PFSK-1 (cell line): ENCODE results near the gene SRMS.

Source experiments
- FOXP2 ChIP-seq: optimal IDR thresholded peaks from 2 replicates; pipeline ENCODE3; 2011; ENCODE audit warnings: borderline replicate concordance, control low read depth, inconsistent platforms; ENCODE audit not compliant: insufficient read depth; ENCODE audit errors: extremely low read length, extremely low read depth
- POLR2AphosphoS5 ChIP-seq: IDR thresholded peaks from 2 replicates; pipeline ENCODE4 v1.6.1; 2012; ENCODE audit warnings: low read depth, mild to moderate bottlenecking, control low read depth, low read length, moderate library complexity
- REST ChIP-seq, 2 experiments: IDR thresholded peaks; 2 replicates each; pipeline versions ENCODE4 v1.6.1 to v1.8.0; 2011 to 2012; ENCODE audit warnings: low read depth in 2 of 2, low read length in 2 of 2, control low read depth in 1 of 2, inconsistent platforms in 1 of 2, mild to moderate bottlenecking in 1 of 2, moderate library complexity in 1 of 2; ENCODE audit not compliant: insufficient read depth in 1 of 2
- SIN3A ChIP-seq: IDR thresholded peaks from 2 replicates; pipeline ENCODE4 v1.6.1; 2012; ENCODE audit warnings: mild to moderate bottlenecking, low read length, moderate library complexity, borderline replicate concordance; ENCODE audit not compliant: insufficient read depth
- TAF1 ChIP-seq: IDR thresholded peaks from 2 replicates; pipeline ENCODE4 v1.6.1; 2012; ENCODE audit warnings: low read length, control low read depth, borderline replicate concordance; ENCODE audit not compliant: insufficient read depth

Gene SRMS

GRCh38 chr20:63527184-63527583, 20.4 kb downstream of the SRMS start:
- no peak for TF ChIP-seq POLR2AphosphoS5
- no peak for TF ChIP-seq SIN3A
- no peak for TF ChIP-seq REST (IDR thresholded peaks at IDR 0.05; ENCODE audit: insufficient read depth in 1 of 2, low read depth in 2 of 2, low read length in 2 of 2)
- no peak for TF ChIP-seq FOXP2

DNA sequence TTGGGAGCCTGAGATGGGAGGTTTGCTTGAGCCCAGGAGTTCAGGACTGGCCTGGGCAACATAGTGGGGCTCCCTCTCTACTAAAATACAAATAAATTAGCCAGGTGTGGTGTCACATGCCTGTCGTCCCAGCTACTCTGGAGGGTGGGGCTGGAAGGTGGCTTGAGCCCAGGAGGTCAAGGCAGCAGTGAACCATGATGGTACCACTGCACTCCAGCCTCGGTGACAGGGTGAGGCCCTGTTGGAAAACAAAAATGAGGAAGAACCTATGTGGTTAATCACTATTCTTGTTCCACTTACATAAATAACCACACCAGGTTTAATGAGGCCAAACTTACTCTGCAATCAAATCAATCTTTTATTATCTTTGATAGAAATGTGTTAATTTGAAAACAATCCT, 21.6 kb downstream of the SRMS start:
- TF ChIP-seq TAF1 (no peak), REST (IDR thresholded peaks at IDR 0.05; ENCODE audit: insufficient read depth in 1 of 2, low read depth in 2 of 2, low read length in 2 of 2) (no peak), SIN3A (no peak), POLR2AphosphoS5 (no peak), FOXP2 (no peak)

GRCh38 chr20:63525185-63525584, 22.4 kb downstream of the SRMS start:
- TF ChIP-seq TAF1, result no peak
- no peak for TF ChIP-seq FOXP2
- no peak; the same call in 1 of the 2 replicates for TF ChIP-seq POLR2AphosphoS5
- no peak for TF ChIP-seq SIN3A
- TF ChIP-seq REST (IDR thresholded peaks at IDR 0.05; ENCODE audit: insufficient read depth in 1 of 2, low read depth in 2 of 2, low read length in 2 of 2), result no peak

- TF ChIP-seq SIN3A (no peak), TAF1 (no peak), POLR2AphosphoS5 (no peak), FOXP2 (no peak)
These were observed 24.5 kb downstream of the SRMS start for GRCh38 chr20:63522981-63523611.

DNA sequence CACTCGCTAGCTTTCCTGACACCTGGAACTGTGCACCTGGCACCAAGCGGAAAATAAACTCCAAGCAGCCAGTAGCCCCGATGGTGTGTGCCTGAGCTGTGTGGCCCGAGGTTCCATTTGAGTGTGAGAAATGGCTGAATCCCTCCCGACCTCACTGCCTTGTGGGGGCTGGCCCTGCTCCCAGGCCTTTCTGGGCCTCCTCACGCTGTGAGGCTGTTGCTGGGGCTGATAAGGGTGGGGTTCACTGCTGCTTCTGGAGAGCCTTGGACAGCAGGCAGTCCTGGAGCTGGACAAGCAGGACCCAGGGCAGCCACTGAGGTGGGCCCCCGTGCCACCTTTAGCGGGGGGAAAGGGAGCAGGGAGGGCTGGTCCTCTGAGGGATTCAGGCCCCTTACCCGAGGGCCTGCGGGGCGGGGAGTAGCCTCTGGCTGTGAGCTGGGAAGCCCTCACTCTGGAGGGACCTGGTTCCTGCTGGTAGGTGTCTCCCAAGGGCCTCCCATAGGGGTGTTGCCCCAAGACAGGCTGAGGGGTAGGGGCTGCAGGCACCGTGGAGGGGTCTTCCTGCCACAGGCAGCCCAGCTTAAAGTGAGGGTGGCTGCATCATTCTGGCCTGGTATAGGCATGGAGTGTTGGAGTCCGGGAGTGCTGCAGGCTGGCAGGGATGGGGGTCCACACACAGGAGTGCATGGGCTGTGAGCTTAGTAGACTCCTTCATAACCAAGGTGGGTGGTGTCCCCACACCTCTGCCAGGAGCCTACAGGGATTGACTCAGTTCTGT, 25.3 kb downstream of the SRMS start:
- no peak for TF ChIP-seq POLR2AphosphoS5
- TF ChIP-seq REST (IDR thresholded peaks at IDR 0.05; ENCODE audit: insufficient read depth in 1 of 2, low read depth in 2 of 2, low read length in 2 of 2), result no peak
- TF ChIP-seq FOXP2, result no peak
- TF ChIP-seq SIN3A, result no peak
- TF ChIP-seq TAF1, result no peak
